Astrocyte (in vitro differentiated cells and primary cell): Measurements from ENCODE around the gene MLST8. TPM values are rescaled to one million over a fixed set of nuclear protein-coding genes. Genes with fewer than 3 reads are reported as not detected.

ENCODE experiments used
- DNase-seq: peaks from one replicate; pipeline ENCODE4 v3.0.0-alpha.2; 2010; ENCODE audit warnings: low read depth
- FAIRE-seq: peaks from 2 replicates; lab custom pipeline; 2011; peaks lifted over from hg19 to GRCh38; lab: Jason Lieb, UNC
- H2AFZ ChIP-seq: 2 replicates; pipeline ENCODE4 v1.6.0; 2012; ENCODE audit warnings: low read depth, low read length, inconsistent platforms
- H3K27ac ChIP-seq: 2 replicates; pipeline ENCODE4 v1.5.1; 2011; ENCODE audit warnings: low read depth, low read length, inconsistent platforms
- H3K27me3 ChIP-seq: 2 replicates; pipeline ENCODE4 v1.6.0; 2011; ENCODE audit warnings: low read length, inconsistent platforms; ENCODE audit not compliant: insufficient read depth
- H3K36me3 ChIP-seq: 2 replicates; pipeline ENCODE4 v1.5.1; 2011; ENCODE audit warnings: low read length, inconsistent platforms; ENCODE audit not compliant: insufficient read depth
- H3K4me1 ChIP-seq: 2 replicates; pipeline ENCODE4 v1.5.1; 2011; ENCODE audit warnings: low read length, inconsistent platforms; ENCODE audit not compliant: insufficient read depth
- H3K4me2 ChIP-seq: 2 replicates; pipeline ENCODE4 v1.6.0; 2012; ENCODE audit warnings: low read length, inconsistent platforms
- H3K4me3 ChIP-seq: 2 replicates; pipeline ENCODE4 v1.5.1; 2011; ENCODE audit warnings: low read depth, mild to moderate bottlenecking, low read length, inconsistent platforms; ENCODE audit not compliant: insufficient read depth
- H3K79me2 ChIP-seq: 2 replicates; pipeline ENCODE4 v1.6.0; 2012; ENCODE audit warnings: mild to moderate bottlenecking, low read length, inconsistent platforms; ENCODE audit not compliant: insufficient read depth
- H3K9ac ChIP-seq: 2 replicates; pipeline ENCODE4 v1.6.0; 2012; ENCODE audit warnings: mild to moderate bottlenecking, low read length, inconsistent platforms
- H3K9me3 ChIP-seq: 2 replicates; pipeline ENCODE4 v1.5.1; 2012; ENCODE audit warnings: low read depth, mild to moderate bottlenecking, low read length, inconsistent platforms; ENCODE audit not compliant: insufficient read depth
- H4K20me1 ChIP-seq: 2 replicates; pipeline ENCODE4 v1.6.0; 2012; ENCODE audit warnings: low read length, inconsistent platforms; ENCODE audit not compliant: insufficient read depth
- H3K27ac Mint-ChIP-seq: one replicate; pipeline ENCODE4 v1.8.0; 2021; ENCODE audit warnings: mild to moderate bottlenecking, mixed read lengths; ENCODE audit not compliant: unreplicated experiment
- H3K27me3 Mint-ChIP-seq: one replicate; pipeline ENCODE4 v1.8.0; 2021; ENCODE audit warnings: low read depth, mixed read lengths; ENCODE audit not compliant: unreplicated experiment
- H3K36me3 Mint-ChIP-seq: one replicate; pipeline ENCODE4 v1.8.0; 2021; ENCODE audit warnings: low read depth, mixed read lengths; ENCODE audit not compliant: unreplicated experiment
- H3K4me1 Mint-ChIP-seq: one replicate; pipeline ENCODE4 v1.8.0; 2021; ENCODE audit warnings: low read depth, mixed read lengths; ENCODE audit not compliant: unreplicated experiment
- H3K4me3 Mint-ChIP-seq: one replicate; pipeline ENCODE4 v1.8.0; 2021; ENCODE audit warnings: mild to moderate bottlenecking, moderate library complexity, mixed read lengths; ENCODE audit not compliant: unreplicated experiment
- H3K9me3 Mint-ChIP-seq: one replicate; pipeline ENCODE4 v1.8.0; 2021; ENCODE audit warnings: mild to moderate bottlenecking, mixed read lengths; ENCODE audit not compliant: unreplicated experiment
- EZH2 ChIP-seq: IDR thresholded peaks from 2 replicates; pipeline ENCODE4 v1.6.1; 2012; ENCODE audit warnings: mild to moderate bottlenecking, low read length, inconsistent platforms; ENCODE audit not compliant: insufficient read depth
- total RNA-seq: library from RNA; stranded (reverse); gene quantifications from 2 replicates; pipeline ENCODE4 v1.2.1, GENCODE V29; 2021
- TF ChIP-seq, protein P1 (sequence below): IDR thresholded peaks from 2 replicates; pipeline ENCODE4 v1.5.1; 2011; ENCODE audit warnings: low read depth, mild to moderate bottlenecking, inconsistent platforms, low read length, moderate library complexity; ENCODE audit not compliant: insufficient read depth

The MLST8 gene
- total RNA-seq, 1 donor from 2014 or later = 34.7 TPM

GRCh38 chr16:2156849-2157224, 48.4 kb upstream of the MLST8 start:
- FAIRE-seq = no peak
- Histone ChIP-seq H3K4me2 (peak overlapping the region; percentile 92), H3K79me2 (peaks cover 92% of the 10 kb centered on the region), H4K20me1 (peaks cover 89% of the 10 kb centered on the region), H3K4me1 (peaks cover 69% of the 10 kb centered on the region), H3K9me3 (no peaks in the 10 kb centered on the region), H3K4me3 (peak overlapping the region; percentile 97), H2AFZ (no peak overlapping the region), H3K9ac (peak overlapping the region; percentile 93), H3K36me3 (peaks cover 7% of the 10 kb centered on the region), H3K27me3 (no peaks in the 10 kb centered on the region), H3K27ac (peak overlapping the region; percentile 7)
- Mint-ChIP-seq H3K9me3 (no peaks in the 10 kb centered on the region), H3K27me3 (no peaks in the 10 kb centered on the region), H3K27ac (peak overlapping the region; percentile 84), H3K4me1 (peaks cover 23% of the 10 kb centered on the region), H3K36me3 (peaks cover 8% of the 10 kb centered on the region), H3K4me3 (peak overlapping the region; percentile 96)
- no peak for DNase-seq
- TF ChIP-seq, protein P1, sequence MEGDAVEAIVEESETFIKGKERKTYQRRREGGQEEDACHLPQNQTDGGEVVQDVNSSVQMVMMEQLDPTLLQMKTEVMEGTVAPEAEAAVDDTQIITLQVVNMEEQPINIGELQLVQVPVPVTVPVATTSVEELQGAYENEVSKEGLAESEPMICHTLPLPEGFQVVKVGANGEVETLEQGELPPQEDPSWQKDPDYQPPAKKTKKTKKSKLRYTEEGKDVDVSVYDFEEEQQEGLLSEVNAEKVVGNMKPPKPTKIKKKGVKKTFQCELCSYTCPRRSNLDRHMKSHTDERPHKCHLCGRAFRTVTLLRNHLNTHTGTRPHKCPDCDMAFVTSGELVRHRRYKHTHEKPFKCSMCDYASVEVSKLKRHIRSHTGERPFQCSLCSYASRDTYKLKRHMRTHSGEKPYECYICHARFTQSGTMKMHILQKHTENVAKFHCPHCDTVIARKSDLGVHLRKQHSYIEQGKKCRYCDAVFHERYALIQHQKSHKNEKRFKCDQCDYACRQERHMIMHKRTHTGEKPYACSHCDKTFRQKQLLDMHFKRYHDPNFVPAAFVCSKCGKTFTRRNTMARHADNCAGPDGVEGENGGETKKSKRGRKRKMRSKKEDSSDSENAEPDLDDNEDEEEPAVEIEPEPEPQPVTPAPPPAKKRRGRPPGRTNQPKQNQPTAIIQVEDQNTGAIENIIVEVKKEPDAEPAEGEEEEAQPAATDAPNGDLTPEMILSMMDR = no peak
- no peak for TF ChIP-seq EZH2

GRCh38 chr16:2157480-2158261, 47.6 kb upstream of the MLST8 start:
- Histone ChIP-seq H3K9me3 (no peaks in the 10 kb centered on the region), H3K36me3 (peaks cover 7% of the 10 kb centered on the region), H3K27me3 (no peaks in the 10 kb centered on the region), H3K79me2 (peaks cover 92% of the 10 kb centered on the region), H3K4me2 (peak overlapping the region; percentile 92), H2AFZ (no peak overlapping the region), H3K27ac (no peak overlapping the region), H3K4me3 (no peak overlapping the region), H3K9ac (peak overlapping the region; percentile 93), H3K4me1 (peaks cover 61% of the 10 kb centered on the region), H4K20me1 (peaks cover 89% of the 10 kb centered on the region)
- Mint-ChIP-seq H3K27me3 (no peaks in the 10 kb centered on the region), H3K36me3 (peaks cover 8% of the 10 kb centered on the region), H3K4me1 (peaks cover 16% of the 10 kb centered on the region), H3K4me3 (peak overlapping the region; percentile 96), H3K9me3 (no peaks in the 10 kb centered on the region), H3K27ac (peak overlapping the region; percentile 84)
- no peak for DNase-seq
- no peak for FAIRE-seq
- TF ChIP-seq, protein P1 = no peak
- no peak for TF ChIP-seq EZH2

DNA sequence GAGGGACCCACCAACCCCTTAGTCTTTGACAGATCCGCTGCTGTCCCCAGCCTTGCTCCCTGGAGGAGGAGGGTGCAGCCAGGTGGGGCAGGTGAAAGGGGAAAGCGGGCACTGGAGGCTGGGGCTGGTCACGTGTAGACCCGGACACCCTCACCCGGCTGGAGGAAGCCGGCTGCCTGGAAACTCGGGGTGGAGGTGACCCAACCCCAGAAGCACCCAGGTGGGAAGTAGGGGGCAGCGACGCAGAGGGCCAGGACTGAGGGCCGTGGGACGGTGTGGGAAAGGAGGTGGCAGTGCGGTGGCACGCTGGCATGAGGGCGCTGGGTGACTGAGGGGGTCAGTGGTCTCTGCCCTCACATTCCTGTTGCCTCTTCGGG, 47.0 kb upstream of the MLST8 start:
- Mint-ChIP-seq H3K9me3 (no peaks in the 10 kb centered on the region), H3K4me3 (no peak overlapping the region), H3K27ac (peak overlapping the region; percentile 18), H3K27me3 (no peaks in the 10 kb centered on the region), H3K4me1 (peaks cover 18% of the 10 kb centered on the region), H3K36me3 (peaks cover 8% of the 10 kb centered on the region)
- no peak for TF ChIP-seq EZH2
- TF ChIP-seq, protein P1 = no peak
- peaks cover 56% of the 10 kb centered on the region for H3K4me1 ChIP-seq
- peaks cover 89% of the 10 kb centered on the region for H4K20me1 ChIP-seq
- H3K9ac ChIP-seq = peak overlapping the region; percentile 93
- peak overlapping the region; percentile 92 for H3K4me2 ChIP-seq
- no peak overlapping the region for H3K4me3 ChIP-seq
- DNase-seq (no peak), FAIRE-seq (no peak)
- H3K36me3 ChIP-seq = peaks cover 7% of the 10 kb centered on the region
- no peaks in the 10 kb centered on the region for H3K9me3 ChIP-seq
- H3K27ac ChIP-seq = no peak overlapping the region
- H2AFZ ChIP-seq = no peak overlapping the region
- peaks cover 92% of the 10 kb centered on the region for H3K79me2 ChIP-seq
- H3K27me3 ChIP-seq = no peaks in the 10 kb centered on the region
